ENCODE results near the gene C11orf68. TPM values are rescaled to one million over a fixed set of nuclear protein-coding genes. Genes with fewer than 3 reads are reported as not detected.
"Not testable (repeated sequence)": the region's sequence is repeated elsewhere in the genome, so short reads cannot be mapped to it uniquely, and the experiment has no call there.

C11orf68 gene
- total RNA-seq, 1 experiment from 2014 or later = 20.1 TPM

GRCh38 chr11:65952052-65952521, 33.2 kb upstream of the C11orf68 start:
- H3K4me3 ChIP-seq (ENCODE audit: low read depth, low read length) = no peak overlapping the region
- intact Hi-C loops (cut with micrococcal nuclease; ENCODE audit: unreplicated experiment) = loop anchor here (1.0 kb wide), 1 partner anchor 9 kb away; the partner anchor contains the start of gene SART1
- Mint-ChIP-seq H3K27ac (ENCODE audit: unreplicated experiment) (peak overlapping the region; percentile 15), H3K9me3 (ENCODE audit: unreplicated experiment) (no peaks in the 10 kb centered on the region), H3K4me1 (ENCODE audit: low read depth, unreplicated experiment) (peaks cover 6% of the 10 kb centered on the region), H3K27me3 (ENCODE audit: insufficient read depth, unreplicated experiment) (no peaks in the 10 kb centered on the region), H3K36me3 (ENCODE audit: insufficient read depth, unreplicated experiment) (no peaks in the 10 kb centered on the region), H3K4me3 (ENCODE audit: unreplicated experiment) (peak overlapping the region; percentile 23)
- H3K4me1 ChIP-seq = peaks cover 25% of the 10 kb centered on the region
- BruUV-seq (replicated peaks) = no TSS peak
- CTCF ChIA-PET = interaction anchor here (0.6 to 1.2 kb wide), 5 partner anchors 15 to 1108 kb away, joined by 3 to 5 read pairs (median 3); partner anchors contain the start of gene FIBP
- H3K9me3 ChIP-seq = no peaks in the 10 kb centered on the region
- no peaks in the 10 kb centered on the region for H3K27me3 ChIP-seq (replicated peaks; ENCODE audit: control insufficient read depth, insufficient read depth, low read length)
- POLR2A ChIA-PET = no interaction called here
- no peaks in the 10 kb centered on the region for H3K36me3 ChIP-seq (ENCODE audit: control insufficient read depth, insufficient read depth, low read length)
- peak; percentile 66 to 72 for DNase-seq
- TF ChIP-seq, protein P1, sequence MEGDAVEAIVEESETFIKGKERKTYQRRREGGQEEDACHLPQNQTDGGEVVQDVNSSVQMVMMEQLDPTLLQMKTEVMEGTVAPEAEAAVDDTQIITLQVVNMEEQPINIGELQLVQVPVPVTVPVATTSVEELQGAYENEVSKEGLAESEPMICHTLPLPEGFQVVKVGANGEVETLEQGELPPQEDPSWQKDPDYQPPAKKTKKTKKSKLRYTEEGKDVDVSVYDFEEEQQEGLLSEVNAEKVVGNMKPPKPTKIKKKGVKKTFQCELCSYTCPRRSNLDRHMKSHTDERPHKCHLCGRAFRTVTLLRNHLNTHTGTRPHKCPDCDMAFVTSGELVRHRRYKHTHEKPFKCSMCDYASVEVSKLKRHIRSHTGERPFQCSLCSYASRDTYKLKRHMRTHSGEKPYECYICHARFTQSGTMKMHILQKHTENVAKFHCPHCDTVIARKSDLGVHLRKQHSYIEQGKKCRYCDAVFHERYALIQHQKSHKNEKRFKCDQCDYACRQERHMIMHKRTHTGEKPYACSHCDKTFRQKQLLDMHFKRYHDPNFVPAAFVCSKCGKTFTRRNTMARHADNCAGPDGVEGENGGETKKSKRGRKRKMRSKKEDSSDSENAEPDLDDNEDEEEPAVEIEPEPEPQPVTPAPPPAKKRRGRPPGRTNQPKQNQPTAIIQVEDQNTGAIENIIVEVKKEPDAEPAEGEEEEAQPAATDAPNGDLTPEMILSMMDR (IDR thresholded peaks at IDR 0.05; ENCODE audit: insufficient read depth in 1 of 2, low read depth in 1 of 2, low read length in 1 of 2, severe bottlenecking in 1 of 2, unreplicated experiment in 1 of 2) = no peak

DNA sequence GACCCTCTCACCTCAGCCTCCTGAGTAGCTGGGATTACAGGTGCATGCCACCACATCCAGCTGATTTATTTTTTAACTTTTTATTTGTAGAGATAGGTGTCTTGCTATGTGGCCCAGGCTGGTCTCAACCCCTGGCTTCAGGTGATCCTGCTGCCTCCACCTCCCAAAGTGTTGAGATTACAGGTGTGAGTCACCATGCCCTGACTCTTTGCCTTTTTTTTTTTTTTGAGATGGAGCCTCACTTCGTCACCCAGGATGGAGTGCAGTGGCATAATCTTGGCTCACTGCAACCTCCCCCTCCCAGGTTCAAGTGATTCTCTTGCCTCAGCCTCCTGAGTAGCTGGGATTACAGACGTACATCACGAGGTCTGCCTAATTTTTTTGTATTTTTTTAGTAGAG, 32.8 kb upstream of the C11orf68 start:
- H3K36me3 Mint-ChIP-seq (ENCODE audit: insufficient read depth, unreplicated experiment); BruUV-seq (replicated peaks); H3K27me3 ChIP-seq (replicated peaks; ENCODE audit: control insufficient read depth, insufficient read depth, low read length); H3K4me3 ChIP-seq (ENCODE audit: low read depth, low read length); H3K4me1 Mint-ChIP-seq (ENCODE audit: low read depth, unreplicated experiment); DNase-seq; H3K36me3 ChIP-seq (ENCODE audit: control insufficient read depth, insufficient read depth, low read length); H3K9me3 ChIP-seq; POLR2A ChIA-PET; H3K27me3 Mint-ChIP-seq (ENCODE audit: insufficient read depth, unreplicated experiment); H3K9me3 Mint-ChIP-seq (ENCODE audit: unreplicated experiment): not testable (repeated sequence)
- intact Hi-C loops (cut with micrococcal nuclease; ENCODE audit: unreplicated experiment) = loop anchor here (1.0 kb wide), 1 partner anchor 10 kb away; the partner anchor contains the start of gene SART1
- CTCF ChIA-PET = interaction anchor here (0.6 to 1.2 kb wide), 2 partner anchors 92 to 1108 kb away, joined by 3 read pairs; no protein-coding TSS in a partner anchor
- H3K27ac Mint-ChIP-seq (ENCODE audit: unreplicated experiment) = peak overlapping the region; percentile 15
- H3K4me3 Mint-ChIP-seq (ENCODE audit: unreplicated experiment) = peak overlapping the region; percentile 23
- peaks cover 21% of the 10 kb centered on the region for H3K4me1 ChIP-seq

DNA sequence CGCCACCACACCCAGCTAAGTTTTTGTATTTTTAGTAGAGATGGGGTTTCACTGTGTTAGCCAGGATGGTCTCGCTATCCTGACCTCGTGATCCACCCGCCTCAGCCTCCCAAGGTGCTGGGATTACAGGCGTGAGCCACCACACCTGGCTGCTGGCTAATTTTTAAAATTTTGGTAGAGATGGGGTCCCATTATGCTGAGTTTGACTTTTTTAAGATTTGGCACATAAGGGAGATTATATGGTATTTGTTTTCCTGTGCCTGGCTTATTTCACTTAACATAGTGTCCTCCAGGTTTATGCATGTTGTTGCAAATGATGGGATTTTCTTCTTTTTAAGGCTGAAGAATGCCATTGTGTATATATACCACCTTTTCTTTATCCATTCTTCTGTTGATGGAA, 31.8 kb upstream of the C11orf68 start:
- H3K27ac Mint-ChIP-seq (ENCODE audit: unreplicated experiment); H3K4me1 Mint-ChIP-seq (ENCODE audit: low read depth, unreplicated experiment); intact Hi-C loops (cut with micrococcal nuclease; ENCODE audit: unreplicated experiment); H3K4me3 Mint-ChIP-seq (ENCODE audit: unreplicated experiment); H3K9me3 Mint-ChIP-seq (ENCODE audit: unreplicated experiment); H3K4me3 ChIP-seq (ENCODE audit: low read depth, low read length); H3K36me3 ChIP-seq (ENCODE audit: control insufficient read depth, insufficient read depth, low read length); BruUV-seq (replicated peaks); H3K36me3 Mint-ChIP-seq (ENCODE audit: insufficient read depth, unreplicated experiment); DNase-seq; H3K27me3 Mint-ChIP-seq (ENCODE audit: insufficient read depth, unreplicated experiment); H3K9me3 ChIP-seq; CTCF ChIA-PET; H3K27me3 ChIP-seq (replicated peaks; ENCODE audit: control insufficient read depth, insufficient read depth, low read length): not testable (repeated sequence)
- peaks cover 18% of the 10 kb centered on the region for H3K4me1 ChIP-seq
- POLR2A ChIA-PET = interaction anchor here (0.7 kb wide), 1 partner anchor 89 kb away, joined by 5 read pairs; no protein-coding TSS in a partner anchor

GRCh38 chr11:65947603-65948125, 28.8 kb upstream of the C11orf68 start:
- H3K9me3 ChIP-seq = no peaks in the 10 kb centered on the region
- Mint-ChIP-seq H3K9me3 (ENCODE audit: unreplicated experiment) (no peaks in the 10 kb centered on the region), H3K4me3 (ENCODE audit: unreplicated experiment) (no peak overlapping the region), H3K27ac (ENCODE audit: unreplicated experiment) (no peak overlapping the region), H3K4me1 (ENCODE audit: low read depth, unreplicated experiment) (peaks cover 6% of the 10 kb centered on the region), H3K36me3 (ENCODE audit: insufficient read depth, unreplicated experiment) (no peaks in the 10 kb centered on the region), H3K27me3 (ENCODE audit: insufficient read depth, unreplicated experiment) (no peaks in the 10 kb centered on the region)
- TF ChIP-seq, protein P1 (IDR thresholded peaks at IDR 0.05; ENCODE audit: insufficient read depth in 1 of 2, low read depth in 1 of 2, low read length in 1 of 2, severe bottlenecking in 1 of 2, unreplicated experiment in 1 of 2) = no peak
- peaks cover 12% of the 10 kb centered on the region for H3K4me1 ChIP-seq
- CTCF ChIA-PET = interaction anchor here (0.6 kb wide), 1 partner anchor 933 kb away, joined by 3 read pairs; no protein-coding TSS in a partner anchor
- H3K27me3 ChIP-seq (replicated peaks; ENCODE audit: control insufficient read depth, insufficient read depth, low read length) = no peaks in the 10 kb centered on the region
- no peaks in the 10 kb centered on the region for H3K36me3 ChIP-seq (ENCODE audit: control insufficient read depth, insufficient read depth, low read length)
- H3K4me3 ChIP-seq (ENCODE audit: low read depth, low read length) = no peak overlapping the region
- no peak for DNase-seq
- intact Hi-C loops (cut with micrococcal nuclease; ENCODE audit: unreplicated experiment) = no loop called here
- BruUV-seq (replicated peaks) = no TSS peak
- POLR2A ChIA-PET = no interaction called here
